MM.1S (cell line): Measurements from ENCODE around the gene CLEC1A.
"Not testable (repeated sequence)": the region's sequence is repeated elsewhere in the genome, so short reads cannot be mapped to it uniquely, and the experiment has no call there.

Experiments
- DNase-seq: peaks from one replicate; pipeline ENCODE4 v3.0.0-alpha.2; 2015
- H2AFZ ChIP-seq: fragments of 300-600 bp; sonication (generic); 2 replicates; pipeline ENCODE4 v1.6.0; 2016; ENCODE audit warnings: antibody characterized with exemption, low read length
- H3F3A ChIP-seq: fragments of 300-600 bp; sonication (generic); 2 replicates; pipeline ENCODE4 v1.6.1; 2016; ENCODE audit warnings: mild to moderate bottlenecking, antibody characterized with exemption, low read length, moderate library complexity, mixed read lengths; ENCODE audit not compliant: insufficient read depth
- H3K27ac ChIP-seq: fragments of 300-600 bp; sonication (generic); 2 replicates; pipeline ENCODE4 v1.5.1; 2016; ENCODE audit warnings: mild to moderate bottlenecking, low read length
- H3K27me3 ChIP-seq: fragments of 300-600 bp; sonication (generic); replicated peaks from 2 replicates; pipeline ENCODE4 v1.6.0; 2016; ENCODE audit warnings: low read length; ENCODE audit not compliant: insufficient read depth
- H3K36me3 ChIP-seq: fragments of 300-600 bp; sonication (generic); replicated peaks from 2 replicates; pipeline ENCODE4 v1.6.1; 2016; ENCODE audit warnings: mild to moderate bottlenecking, low read length, mixed read lengths; ENCODE audit not compliant: insufficient read depth
- H3K4me1 ChIP-seq: fragments of 300-600 bp; sonication (generic); 2 replicates; pipeline ENCODE4 v1.6.1; 2016; ENCODE audit warnings: low read length, mixed read lengths
- H3K4me2 ChIP-seq: fragments of 300-600 bp; sonication (generic); 2 replicates; pipeline ENCODE4 v1.6.0; 2016; ENCODE audit warnings: low read depth, low read length
- H3K4me3 ChIP-seq: fragments of 300-600 bp; sonication (generic); 2 replicates; pipeline ENCODE4 v1.5.1; 2016; ENCODE audit warnings: low read length, mixed read lengths
- H3K79me2 ChIP-seq: fragments of 300-600 bp; sonication (generic); 2 replicates; pipeline ENCODE4 v1.6.1; 2016; ENCODE audit warnings: mixed run types, low read length, mixed read lengths
- H3K9ac ChIP-seq: fragments of 300-600 bp; sonication (generic); 2 replicates; pipeline ENCODE4 v1.6.1; 2016; ENCODE audit warnings: low read length, mixed read lengths
- H3K9me2 ChIP-seq: fragments of 300-600 bp; sonication (generic); replicated peaks from 2 replicates; pipeline ENCODE4 v1.6.1; 2016; ENCODE audit warnings: mild to moderate bottlenecking, low read length, mixed read lengths; ENCODE audit not compliant: insufficient read depth
- H3K9me3 ChIP-seq: fragments of 300-600 bp; sonication (generic); replicated peaks from 2 replicates; pipeline ENCODE4 v1.6.1; 2016; ENCODE audit warnings: mild to moderate bottlenecking, low read length, mixed read lengths; ENCODE audit not compliant: insufficient read depth
- H4K20me1 ChIP-seq: fragments of 300-600 bp; sonication (generic); 2 replicates; pipeline ENCODE4 v1.6.1; 2016; ENCODE audit warnings: mild to moderate bottlenecking, low read length, moderate library complexity, mixed read lengths; ENCODE audit not compliant: insufficient read depth
- EZH2 ChIP-seq: fragments of 300-600 bp; sonication (generic); optimal IDR thresholded peaks from 2 replicates; pipeline ENCODE3; 2017; ENCODE audit warnings: low read depth, mild to moderate bottlenecking, antibody characterized with exemption, low read length, mixed read lengths
- EZH2phosphoT487 ChIP-seq: fragments of 300-600 bp; sonication (generic); IDR thresholded peaks from 2 replicates; pipeline ENCODE4 v1.6.1; 2018; ENCODE audit warnings: antibody characterized with exemption, low read length
- TF ChIP-seq, protein P1 (sequence below): fragments of 300-600 bp; sonication (generic); IDR thresholded peaks from 2 replicates; pipeline ENCODE4 v1.5.1; 2016; ENCODE audit warnings: antibody characterized with exemption, low read length, mixed read lengths

CLEC1A gene

DNA sequence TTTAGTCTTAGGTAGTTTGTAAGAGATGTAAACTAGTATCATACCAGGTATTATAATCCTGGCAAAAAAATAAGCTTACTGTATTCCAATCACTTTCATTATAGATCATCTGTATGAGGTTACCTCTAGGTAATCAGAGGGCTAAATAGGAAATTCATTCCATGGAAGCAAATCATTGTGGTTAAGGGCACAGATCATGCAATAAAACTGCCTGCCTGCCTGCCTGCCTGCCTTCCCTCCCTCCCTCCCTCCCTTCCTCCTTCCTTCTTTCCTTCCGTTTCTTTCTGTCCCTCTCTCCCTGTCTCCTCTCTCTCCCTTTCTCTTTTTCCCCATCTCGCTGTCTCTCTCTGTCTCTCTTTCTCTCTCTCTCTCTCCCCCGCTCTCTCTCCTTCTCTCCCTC, 71.5 kb downstream of the CLEC1A start:
- H3F3A ChIP-seq: no peaks in the 10 kb centered on the region
- H2AFZ ChIP-seq: no peak overlapping the region
- no peaks in the 10 kb centered on the region for H3K9me2 ChIP-seq
- H3K4me2 ChIP-seq: no peak overlapping the region
- TF ChIP-seq EZH2phosphoT487: no peak
- TF ChIP-seq EZH2: no peak
- TF ChIP-seq, protein P1, sequence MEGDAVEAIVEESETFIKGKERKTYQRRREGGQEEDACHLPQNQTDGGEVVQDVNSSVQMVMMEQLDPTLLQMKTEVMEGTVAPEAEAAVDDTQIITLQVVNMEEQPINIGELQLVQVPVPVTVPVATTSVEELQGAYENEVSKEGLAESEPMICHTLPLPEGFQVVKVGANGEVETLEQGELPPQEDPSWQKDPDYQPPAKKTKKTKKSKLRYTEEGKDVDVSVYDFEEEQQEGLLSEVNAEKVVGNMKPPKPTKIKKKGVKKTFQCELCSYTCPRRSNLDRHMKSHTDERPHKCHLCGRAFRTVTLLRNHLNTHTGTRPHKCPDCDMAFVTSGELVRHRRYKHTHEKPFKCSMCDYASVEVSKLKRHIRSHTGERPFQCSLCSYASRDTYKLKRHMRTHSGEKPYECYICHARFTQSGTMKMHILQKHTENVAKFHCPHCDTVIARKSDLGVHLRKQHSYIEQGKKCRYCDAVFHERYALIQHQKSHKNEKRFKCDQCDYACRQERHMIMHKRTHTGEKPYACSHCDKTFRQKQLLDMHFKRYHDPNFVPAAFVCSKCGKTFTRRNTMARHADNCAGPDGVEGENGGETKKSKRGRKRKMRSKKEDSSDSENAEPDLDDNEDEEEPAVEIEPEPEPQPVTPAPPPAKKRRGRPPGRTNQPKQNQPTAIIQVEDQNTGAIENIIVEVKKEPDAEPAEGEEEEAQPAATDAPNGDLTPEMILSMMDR: no peak
- no peaks in the 10 kb centered on the region for H4K20me1 ChIP-seq
- H3K4me1 ChIP-seq: no peaks in the 10 kb centered on the region
- no peaks in the 10 kb centered on the region for H3K79me2 ChIP-seq
- DNase-seq: no peak
- H3K9ac ChIP-seq: no peak overlapping the region
- H3K27me3 ChIP-seq: no peaks in the 10 kb centered on the region
- H3K36me3 ChIP-seq: no peaks in the 10 kb centered on the region
- no peaks in the 10 kb centered on the region for H3K9me3 ChIP-seq
- H3K4me3 ChIP-seq: no peak overlapping the region
- no peak overlapping the region for H3K27ac ChIP-seq

DNA sequence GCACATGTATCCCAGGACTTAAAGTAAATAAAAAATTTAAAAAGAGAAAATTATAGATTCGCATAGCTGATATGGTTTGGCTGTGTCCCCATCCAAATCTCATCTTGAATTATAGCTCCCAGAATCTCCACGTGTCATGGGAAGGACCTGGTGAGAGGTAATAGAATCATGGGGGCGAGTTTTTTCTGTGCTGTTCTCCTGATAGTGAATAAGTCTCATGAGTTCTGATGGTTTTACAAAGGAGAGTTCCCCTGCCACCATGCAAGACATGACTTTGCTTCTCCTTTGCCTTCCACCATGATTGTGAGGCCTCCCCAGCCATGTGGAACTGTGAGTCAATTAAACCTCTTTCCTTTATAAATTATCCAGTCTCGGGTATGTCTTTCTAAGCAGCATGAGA, 72.1 kb downstream of the CLEC1A start:
- H3K4me1 ChIP-seq, H3K4me2 ChIP-seq, H3K27me3 ChIP-seq, H3K36me3 ChIP-seq, H2AFZ ChIP-seq, H3K27ac ChIP-seq, H3K9me2 ChIP-seq, H3F3A ChIP-seq, H3K9me3 ChIP-seq, H3K79me2 ChIP-seq, H3K4me3 ChIP-seq, H3K9ac ChIP-seq, H4K20me1 ChIP-seq, DNase-seq: not testable (repeated sequence)

DNA sequence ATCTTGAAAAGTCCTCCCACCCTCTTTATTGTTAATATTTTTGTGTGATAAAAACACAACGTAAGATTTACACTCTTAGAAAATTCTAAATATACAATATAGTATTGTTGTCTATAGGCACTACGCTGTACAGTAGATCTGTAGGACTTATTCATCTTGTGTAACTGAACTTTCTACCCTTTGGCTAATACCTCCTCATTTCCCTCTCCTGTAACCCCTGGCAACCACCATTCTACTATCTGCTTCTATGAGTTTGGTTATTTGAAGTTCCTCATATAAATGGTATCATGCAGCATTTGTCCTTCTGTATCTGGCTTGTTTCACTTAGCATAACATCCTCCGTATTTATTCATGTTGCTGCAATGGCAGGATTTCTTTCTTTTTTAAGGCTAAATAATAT, 73.5 kb downstream of the CLEC1A start:
- Histone ChIP-seq H3K79me2 (no peaks in the 10 kb centered on the region), H3K4me1 (no peaks in the 10 kb centered on the region), H3K4me3 (no peak overlapping the region), H3K4me2 (no peak overlapping the region), H3K9me3 (no peaks in the 10 kb centered on the region), H3K27ac (no peak overlapping the region), H4K20me1 (no peaks in the 10 kb centered on the region), H3K36me3 (no peaks in the 10 kb centered on the region), H2AFZ (no peak overlapping the region), H3K9ac (no peak overlapping the region), H3K27me3 (no peaks in the 10 kb centered on the region), H3K9me2 (no peaks in the 10 kb centered on the region), H3F3A (no peaks in the 10 kb centered on the region)
- TF ChIP-seq, protein P1: no peak
- DNase-seq: no peak

DNA sequence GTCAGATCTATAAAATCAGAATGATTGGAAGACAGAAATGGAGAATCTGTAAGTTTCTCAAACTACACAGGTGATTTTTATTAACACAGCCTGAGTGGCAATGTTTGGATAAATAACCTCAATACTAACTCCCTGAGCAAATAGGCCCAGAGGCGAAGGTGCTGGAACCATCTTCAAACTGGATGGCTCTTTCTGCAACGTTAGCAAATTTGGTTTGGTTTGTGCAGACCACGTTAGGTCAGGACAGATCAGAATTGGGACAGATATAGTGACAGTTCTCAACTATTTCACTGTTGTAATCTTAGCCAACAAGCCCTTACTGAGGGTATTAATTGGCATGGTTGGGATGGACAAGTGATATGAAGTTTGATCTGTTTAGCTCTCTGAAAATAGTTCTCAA, 77.4 kb downstream of the CLEC1A start:
- no peaks in the 10 kb centered on the region for H3K9me2 ChIP-seq
- H3K79me2 ChIP-seq: no peaks in the 10 kb centered on the region
- no peak overlapping the region for H3K9ac ChIP-seq
- TF ChIP-seq, protein P1: no peak
- TF ChIP-seq EZH2phosphoT487: no peak
- TF ChIP-seq EZH2: no peak
- no peaks in the 10 kb centered on the region for H3K36me3 ChIP-seq
- H3F3A ChIP-seq: no peaks in the 10 kb centered on the region
- H3K4me1 ChIP-seq: no peaks in the 10 kb centered on the region
- H3K27ac ChIP-seq: no peak overlapping the region
- H3K9me3 ChIP-seq: no peaks in the 10 kb centered on the region
- DNase-seq: no peak
- H3K4me2 ChIP-seq: no peak overlapping the region
- H3K4me3 ChIP-seq: no peak overlapping the region
- no peaks in the 10 kb centered on the region for H4K20me1 ChIP-seq
- no peaks in the 10 kb centered on the region for H3K27me3 ChIP-seq
- H2AFZ ChIP-seq: no peak overlapping the region
